Measurements from ENCODE around the gene MR1. TPM values are rescaled to one million over a fixed set of nuclear protein-coding genes. Genes with fewer than 3 reads are reported as not detected.

The MR1 gene
- total RNA-seq, 1 donor from 2014 or later = 1.2 TPM

GRCh38 chr1:181107711-181108110 is 73.9 kb downstream of the MR1 start:
- Histone ChIP-seq H3K27me3 (ENCODE audit: insufficient read depth, low read length) (no peaks in the 10 kb centered on the region), H3K79me2 (ENCODE audit: insufficient read depth, low read length) (no peaks in the 10 kb centered on the region), H3K4me1 (ENCODE audit: insufficient read depth, low read length) (peaks cover 33% of the 10 kb centered on the region), H4K20me1 (ENCODE audit: insufficient read depth, low read length) (no peaks in the 10 kb centered on the region), H3K36me3 (ENCODE audit: insufficient read depth, low read length) (no peaks in the 10 kb centered on the region), H3K4me3 (ENCODE audit: insufficient read depth, low read depth, low read length) (no peak overlapping the region), H3K9me3 (ENCODE audit: insufficient read depth, low read depth, low read length) (no peaks in the 10 kb centered on the region), H2AFZ (ENCODE audit: low read depth, low read length) (no peak overlapping the region), H3K4me2 (ENCODE audit: low read length) (no peak overlapping the region), H3K9ac (ENCODE audit: low read length) (no peak overlapping the region), H3K27ac (ENCODE audit: low read depth, low read length) (no peak overlapping the region)
- peak overlapping the region; percentile 27 for H3K4me3 Mint-ChIP-seq (ENCODE audit: unreplicated experiment)
- H3K27ac Mint-ChIP-seq (ENCODE audit: unreplicated experiment) = peak overlapping the region; percentile 41
- no peak for DNase-seq (ENCODE audit: low read depth)
- H3K36me3 Mint-ChIP-seq (ENCODE audit: low read depth, unreplicated experiment) = no peaks in the 10 kb centered on the region
- TF ChIP-seq CTCF (IDR thresholded peaks at IDR 0.05; ENCODE audit: insufficient read depth, low read depth, low read length) (no peak), EZH2 (IDR thresholded peaks at IDR 0.05; ENCODE audit: insufficient read depth, low read length) (no peak)
- H3K9me3 Mint-ChIP-seq (ENCODE audit: unreplicated experiment) = no peaks in the 10 kb centered on the region
- peaks cover 38% of the 10 kb centered on the region for H3K4me1 Mint-ChIP-seq (ENCODE audit: low read depth, unreplicated experiment)
- no peak for FAIRE-seq
- peaks cover 8% of the 10 kb centered on the region for H3K27me3 Mint-ChIP-seq (ENCODE audit: low read depth, unreplicated experiment)

- DNase-seq (ENCODE audit: low read depth) (no peak), FAIRE-seq (no peak)
- Mint-ChIP-seq H3K9me3 (ENCODE audit: unreplicated experiment) (no peaks in the 10 kb centered on the region), H3K4me1 (ENCODE audit: low read depth, unreplicated experiment) (peaks cover 38% of the 10 kb centered on the region), H3K36me3 (ENCODE audit: low read depth, unreplicated experiment) (no peaks in the 10 kb centered on the region), H3K4me3 (ENCODE audit: unreplicated experiment) (no peak overlapping the region), H3K27ac (ENCODE audit: unreplicated experiment) (no peak overlapping the region), H3K27me3 (ENCODE audit: low read depth, unreplicated experiment) (peaks cover 8% of the 10 kb centered on the region)
- Histone ChIP-seq H3K9me3 (ENCODE audit: insufficient read depth, low read depth, low read length) (no peaks in the 10 kb centered on the region), H3K27me3 (ENCODE audit: insufficient read depth, low read length) (no peaks in the 10 kb centered on the region), H3K4me3 (ENCODE audit: insufficient read depth, low read depth, low read length) (no peak overlapping the region), H3K9ac (ENCODE audit: low read length) (no peak overlapping the region), H3K4me1 (ENCODE audit: insufficient read depth, low read length) (peaks cover 40% of the 10 kb centered on the region), H3K79me2 (ENCODE audit: insufficient read depth, low read length) (no peaks in the 10 kb centered on the region), H3K27ac (ENCODE audit: low read depth, low read length) (no peak overlapping the region), H3K36me3 (ENCODE audit: insufficient read depth, low read length) (no peaks in the 10 kb centered on the region), H4K20me1 (ENCODE audit: insufficient read depth, low read length) (no peaks in the 10 kb centered on the region), H3K4me2 (ENCODE audit: low read length) (no peak overlapping the region), H2AFZ (ENCODE audit: low read depth, low read length) (no peak overlapping the region)
- no peak for TF ChIP-seq EZH2 (IDR thresholded peaks at IDR 0.05; ENCODE audit: insufficient read depth, low read length)
- TF ChIP-seq CTCF (IDR thresholded peaks at IDR 0.05; ENCODE audit: insufficient read depth, low read depth, low read length) = no peak
These were observed 74.6 kb downstream of the MR1 start for GRCh38 chr1:181108304-181108867.

- no peak overlapping the region for H2AFZ ChIP-seq (ENCODE audit: low read depth, low read length)
- H3K27ac ChIP-seq (ENCODE audit: low read depth, low read length) = no peak overlapping the region
- Mint-ChIP-seq H3K9me3 (ENCODE audit: unreplicated experiment) (no peaks in the 10 kb centered on the region), H3K36me3 (ENCODE audit: low read depth, unreplicated experiment) (no peaks in the 10 kb centered on the region), H3K27me3 (ENCODE audit: low read depth, unreplicated experiment) (peaks cover 8% of the 10 kb centered on the region), H3K4me1 (ENCODE audit: low read depth, unreplicated experiment) (peaks cover 33% of the 10 kb centered on the region), H3K27ac (ENCODE audit: unreplicated experiment) (no peak overlapping the region), H3K4me3 (ENCODE audit: unreplicated experiment) (no peak overlapping the region)
- peaks cover 29% of the 10 kb centered on the region for H3K4me1 ChIP-seq (ENCODE audit: insufficient read depth, low read length)
- H3K4me2 ChIP-seq (ENCODE audit: low read length) = no peak overlapping the region
- no peaks in the 10 kb centered on the region for H3K36me3 ChIP-seq (ENCODE audit: insufficient read depth, low read length)
- H4K20me1 ChIP-seq (ENCODE audit: insufficient read depth, low read length) = no peaks in the 10 kb centered on the region
- H3K27me3 ChIP-seq (ENCODE audit: insufficient read depth, low read length) = no peaks in the 10 kb centered on the region
- no peaks in the 10 kb centered on the region for H3K9me3 ChIP-seq (ENCODE audit: insufficient read depth, low read depth, low read length)
- no peak overlapping the region for H3K4me3 ChIP-seq (ENCODE audit: insufficient read depth, low read depth, low read length)
- TF ChIP-seq EZH2 (IDR thresholded peaks at IDR 0.05; ENCODE audit: insufficient read depth, low read length) (no peak), CTCF (IDR thresholded peaks at IDR 0.05; ENCODE audit: insufficient read depth, low read depth, low read length) (no peak)
- FAIRE-seq (no peak), DNase-seq (ENCODE audit: low read depth) (no peak)
- no peak overlapping the region for H3K9ac ChIP-seq (ENCODE audit: low read length)
- H3K79me2 ChIP-seq (ENCODE audit: insufficient read depth, low read length) = no peaks in the 10 kb centered on the region
These were observed 76.2 kb downstream of the MR1 start for GRCh38 chr1:181110013-181110412.
